HL-60/S4 (cell line): ENCODE data around the gene TGM4.
"Not testable (repeated sequence)": the region's sequence is repeated elsewhere in the genome, so short reads cannot be mapped to it uniquely, and the experiment has no call there.

Experiments used
- in situ Hi-C: fragments of 300-500 bp; cut with MboI; formaldehyde crosslinking; loops from 2 replicates; pipeline ENCODE4 v1.14.3; 2022; ENCODE audit warnings: low sequenced_read_pairs

Gene TGM4

GRCh38 chr3:44913868-44914468 is 39.6 kb downstream of the TGM4 start:
- in situ Hi-C loops, result no loop called here

DNA sequence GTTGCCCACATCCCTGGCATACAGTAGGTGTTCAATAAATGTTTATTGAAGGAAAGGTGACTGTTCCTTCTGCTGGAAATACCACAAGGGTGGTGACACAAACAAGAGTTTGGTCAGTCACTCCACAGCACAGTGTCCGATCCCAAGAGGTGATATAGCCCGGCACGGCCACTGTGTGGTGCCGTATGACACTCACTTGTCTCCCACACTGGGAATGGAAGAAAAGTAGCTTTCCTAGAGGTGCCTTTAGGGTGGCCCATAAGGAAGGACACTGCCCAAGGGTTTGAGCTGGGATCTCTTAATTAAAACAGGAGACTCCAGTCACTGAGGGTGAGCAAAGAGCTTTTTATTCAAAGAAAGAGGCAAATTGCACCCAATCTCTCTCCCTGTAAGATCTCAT is 40.5 kb downstream of the TGM4 start:
- in situ Hi-C loops, result no loop called here

DNA sequence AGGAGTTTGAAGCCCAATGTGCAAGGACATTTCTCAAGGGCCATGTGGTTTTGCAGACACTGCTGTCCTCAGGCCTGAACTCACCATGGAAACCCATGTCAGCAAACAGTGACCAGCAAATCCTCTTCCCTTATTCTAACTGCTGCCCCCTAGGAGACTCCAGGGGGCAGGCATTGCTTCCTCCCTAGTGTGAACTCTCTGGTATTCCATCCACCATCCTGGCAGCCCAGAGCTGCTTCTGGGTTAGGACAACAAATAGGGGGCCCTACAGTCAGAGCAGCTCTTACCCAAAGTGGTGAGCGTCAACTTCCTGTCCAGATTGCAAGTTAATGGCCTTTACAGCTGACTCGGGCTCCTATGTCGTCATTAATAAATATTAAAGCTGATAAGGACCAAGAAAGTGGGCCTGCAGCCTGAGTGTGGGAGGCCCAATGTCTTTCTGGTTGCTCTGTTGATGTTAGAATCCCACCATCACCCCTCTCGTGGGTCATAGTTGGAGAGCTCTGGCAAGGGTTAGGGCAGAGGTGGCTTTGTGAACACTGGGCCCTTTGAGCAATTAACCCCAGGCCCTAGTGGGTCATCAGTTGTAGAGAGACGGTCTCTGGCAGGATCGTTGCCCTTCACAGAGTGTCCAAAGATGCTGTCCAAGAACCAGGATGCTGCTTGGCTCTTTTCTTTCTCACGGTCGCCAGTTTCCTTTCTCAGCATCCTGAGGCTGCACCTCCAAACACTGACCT is 41.5 kb downstream of the TGM4 start:
- in situ Hi-C loops, result no loop called here

DNA sequence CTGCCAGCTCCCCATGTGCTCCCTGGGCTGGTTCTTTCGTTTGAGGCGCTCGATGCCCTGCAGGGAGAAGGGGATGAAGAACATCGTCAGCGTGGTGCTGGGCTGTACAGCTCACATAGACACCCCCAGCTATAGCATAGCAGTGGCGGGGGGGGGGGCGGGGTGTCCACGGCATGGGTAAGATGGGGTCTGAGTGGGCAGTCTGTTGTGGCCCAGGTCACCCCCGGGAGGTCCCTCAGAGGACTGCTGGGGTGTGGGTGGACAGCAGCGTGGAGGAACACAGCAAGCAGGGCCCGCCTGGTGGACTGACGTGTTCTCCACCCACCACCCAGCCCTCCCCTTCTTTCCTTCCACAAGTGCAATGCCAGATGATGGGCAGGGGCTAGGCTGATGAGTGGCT is 43.7 kb downstream of the TGM4 start:
- in situ Hi-C loops, result no loop called here

DNA sequence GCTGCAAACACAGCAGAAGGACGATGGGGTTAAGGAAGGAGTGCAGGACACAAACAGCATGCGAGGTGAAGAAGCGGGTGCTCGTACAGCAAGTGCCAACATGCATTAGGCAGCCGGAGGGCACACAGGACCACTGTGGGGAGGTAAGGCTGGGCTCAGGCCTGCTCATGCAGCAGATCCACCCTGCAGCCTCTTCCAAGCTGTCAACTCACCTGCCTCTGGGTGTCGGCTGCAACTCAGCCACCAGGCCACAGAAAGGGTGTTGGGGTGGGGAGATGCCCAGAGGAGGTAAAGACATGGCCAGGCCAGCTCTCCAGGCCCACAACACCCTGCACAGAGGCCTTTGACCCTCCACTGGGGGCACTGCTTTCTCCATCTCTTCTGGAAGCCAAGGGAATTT is 44.2 kb downstream of the TGM4 start:
- in situ Hi-C loops, result no loop called here

DNA sequence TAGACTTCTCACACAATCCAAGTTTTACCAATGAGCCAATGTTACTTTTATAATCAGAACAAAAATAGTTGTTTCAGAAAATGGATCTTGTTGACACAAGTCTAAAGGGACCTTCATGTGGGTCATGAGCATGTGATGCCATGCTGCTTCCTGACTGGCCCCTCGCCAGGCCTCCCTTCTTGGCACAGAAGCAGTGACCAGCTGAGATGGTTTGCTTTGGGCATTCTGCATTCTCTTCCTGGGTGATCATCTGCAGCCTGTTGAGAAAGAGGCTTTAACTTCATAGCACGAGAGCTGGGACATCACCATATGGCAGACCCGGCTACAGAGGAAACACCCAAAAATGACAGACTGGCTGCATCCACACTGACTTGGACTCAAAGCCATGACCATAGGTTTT is 45.7 kb downstream of the TGM4 start:
- in situ Hi-C loops, result no loop called here

DNA sequence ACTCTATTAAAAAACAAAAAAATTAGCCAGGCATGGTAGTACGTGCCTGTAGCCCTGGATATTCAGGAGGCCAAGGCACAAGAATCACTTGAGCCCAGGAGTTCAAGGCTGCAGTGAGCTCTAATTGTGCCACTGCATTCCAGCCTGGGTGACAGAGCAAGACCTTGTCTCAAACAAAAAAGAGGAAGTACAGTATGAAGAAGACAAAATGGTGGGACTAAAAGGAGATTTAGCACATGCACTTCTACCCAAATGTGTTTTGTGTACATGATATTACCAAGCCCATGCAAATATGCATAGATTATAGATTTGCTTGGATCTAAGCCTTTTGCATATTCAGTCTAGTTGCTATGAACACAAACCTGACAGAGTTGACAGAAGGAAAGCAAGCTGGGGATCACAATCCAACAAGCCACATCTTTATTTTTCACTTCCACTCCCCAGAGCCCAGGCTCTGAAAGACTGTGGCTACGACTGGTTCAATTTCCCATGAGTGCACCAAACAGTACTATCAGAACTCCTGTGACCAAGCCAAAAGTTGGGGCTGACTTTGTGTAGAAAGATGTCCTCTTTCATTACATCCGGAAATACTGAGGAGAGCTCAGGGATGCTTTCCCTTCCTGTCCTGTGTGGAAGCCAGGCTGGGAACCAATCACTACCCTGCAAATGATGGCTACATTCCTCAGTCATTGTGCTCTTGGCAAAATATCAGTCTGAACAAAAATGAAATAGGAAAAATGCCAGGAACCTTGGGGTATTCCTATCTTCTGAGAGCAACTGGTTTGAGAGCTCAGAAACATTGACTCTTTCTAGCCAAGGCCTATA is 49.4 kb downstream of the TGM4 start:
- in situ Hi-C loops, result no loop called here

- in situ Hi-C loops, result no loop called here
These were observed 50.2 kb downstream of the TGM4 start for GRCh38 chr3:44924457-44925084.

DNA sequence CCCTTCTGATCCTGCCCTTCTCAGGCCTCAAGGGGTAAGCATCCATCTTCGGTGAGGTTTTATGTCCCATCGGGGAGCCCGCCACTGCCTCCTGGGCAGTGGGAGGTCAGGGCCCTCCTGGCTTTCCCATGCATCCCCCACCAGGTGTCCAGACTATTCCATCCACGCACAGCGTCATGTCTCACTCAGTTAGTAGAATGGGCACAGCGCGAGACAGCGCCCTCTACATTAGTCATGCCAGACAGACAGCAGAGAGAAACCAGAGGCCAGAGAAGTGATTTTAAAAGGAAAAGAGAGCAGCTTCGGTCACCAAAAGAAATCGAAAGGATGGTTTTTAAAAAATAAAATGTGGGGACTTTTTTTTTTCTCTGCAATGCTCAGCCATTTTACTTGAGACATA is 51.8 kb downstream of the TGM4 start:
- in situ Hi-C loops, result no loop called here

DNA sequence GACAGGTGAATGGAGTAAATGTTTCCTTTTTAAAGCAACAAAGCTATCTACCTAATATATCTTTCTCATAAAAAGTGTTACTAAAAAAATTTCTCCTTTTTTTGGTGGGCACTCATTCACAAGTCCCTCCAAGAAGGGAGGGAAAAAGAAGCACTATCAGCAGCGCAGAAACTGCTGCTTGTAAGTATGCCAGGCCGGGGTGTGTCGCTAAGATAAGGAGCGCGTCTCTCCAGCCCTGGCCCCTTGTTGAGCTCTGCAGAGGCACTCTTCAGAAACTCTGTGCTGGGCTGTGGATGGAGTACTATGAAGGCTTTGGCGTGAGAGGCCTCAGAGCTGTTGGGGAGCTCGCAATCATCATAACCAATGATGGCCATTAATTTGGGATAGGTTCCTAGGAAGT is 52.5 kb downstream of the TGM4 start:
- in situ Hi-C loops, result no loop called here

GRCh38 chr3:44927371-44927770 is 53.0 kb downstream of the TGM4 start:
- in situ Hi-C loops, result no loop called here

DNA sequence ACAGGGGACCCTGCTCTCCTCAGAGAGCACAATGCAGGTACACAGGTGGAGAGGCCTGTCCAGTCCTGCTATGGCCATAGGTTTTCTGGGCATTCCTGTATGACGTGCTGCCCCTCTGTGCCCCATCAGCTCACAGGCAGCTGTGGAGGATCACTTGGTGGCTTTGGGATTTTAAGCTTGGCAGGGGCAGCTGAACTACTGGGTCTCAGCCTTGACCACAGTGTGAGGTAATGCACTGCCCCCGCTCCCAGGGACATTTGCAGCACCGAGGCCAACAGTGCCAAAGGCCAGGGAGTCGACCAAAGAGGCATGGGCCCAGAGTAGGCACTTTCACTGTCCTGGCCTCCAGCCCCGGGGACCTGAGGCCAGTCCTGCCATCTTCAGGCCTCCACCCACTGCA is 55.4 kb downstream of the TGM4 start:
- in situ Hi-C loops, result no loop called here

GRCh38 chr3:44930911-44931310 is 56.5 kb downstream of the TGM4 start:
- in situ Hi-C loops, result no loop called here

- in situ Hi-C loops, result no loop called here
These were observed 57.4 kb downstream of the TGM4 start for GRCh38 chr3:44931791-44932190.

- in situ Hi-C loops, result no loop called here
These were observed 57.9 kb downstream of the TGM4 start for GRCh38 chr3:44932271-44932670.

DNA sequence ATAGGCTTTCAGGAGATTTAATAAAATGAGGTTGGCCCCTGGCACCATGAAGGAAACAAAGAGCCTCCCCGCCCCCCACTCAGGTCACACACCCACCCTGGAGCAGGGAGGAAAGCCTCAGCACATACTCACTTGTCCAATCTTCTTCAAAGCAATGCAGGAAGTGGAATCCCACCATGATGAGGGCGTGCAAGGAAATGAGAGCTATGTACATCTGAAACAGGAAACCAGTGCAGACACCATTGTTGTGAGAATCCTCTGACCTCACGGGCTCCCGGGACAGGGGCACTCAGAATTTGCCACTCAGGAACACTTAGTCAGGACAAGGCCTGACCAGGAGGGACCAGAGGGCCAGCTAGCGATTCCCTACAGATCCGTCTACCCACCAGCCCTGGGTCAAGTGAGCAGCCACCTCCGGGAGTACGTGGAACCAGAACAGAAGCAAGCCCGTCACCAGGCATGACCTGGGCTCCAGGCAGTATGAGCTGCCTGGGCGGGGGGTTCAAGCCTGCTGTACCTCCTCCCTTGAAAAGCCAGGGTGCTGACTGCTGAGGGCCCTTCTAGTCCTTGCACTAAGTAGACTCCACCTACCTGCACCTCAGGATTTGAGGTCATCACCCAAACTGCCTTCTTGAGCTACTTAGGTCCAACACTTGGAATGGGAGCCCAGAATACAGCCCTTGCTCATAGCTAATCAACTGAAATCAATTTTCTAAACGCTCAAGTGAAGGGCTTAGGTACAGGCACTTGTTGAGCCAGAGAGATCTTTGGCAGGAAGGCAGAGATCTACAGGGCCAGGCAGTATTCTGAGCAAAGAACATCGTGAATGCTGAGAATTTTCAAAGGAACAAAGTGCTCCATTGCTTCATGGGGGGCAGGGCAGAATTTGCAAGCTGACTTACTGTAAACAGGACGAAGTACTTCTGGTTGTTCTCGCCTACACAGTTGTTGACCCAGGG is 58.9 kb downstream of the TGM4 start:
- in situ Hi-C loops, result no loop called here

DNA sequence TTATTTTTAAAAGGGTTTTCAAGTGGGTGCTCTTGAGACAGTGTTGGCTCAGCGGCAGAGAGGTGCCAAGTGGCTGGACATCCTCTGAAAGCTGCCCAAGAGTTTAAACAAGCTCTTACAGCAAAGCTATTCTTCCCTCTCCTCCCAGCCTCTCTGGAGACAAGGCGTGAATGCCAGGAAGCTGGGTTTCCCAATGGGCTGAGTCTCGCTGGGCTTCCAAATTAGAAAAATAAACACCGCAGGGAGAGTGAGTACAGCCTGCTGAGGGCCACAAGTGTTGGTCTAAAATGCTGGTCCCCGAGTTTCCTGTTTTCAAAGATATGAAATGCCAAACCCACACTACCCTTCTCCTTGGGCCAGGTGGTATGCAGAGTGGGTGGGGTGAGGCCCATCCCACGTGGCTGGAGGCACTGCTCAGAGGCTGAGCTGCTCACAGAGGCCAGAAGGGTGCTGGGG is 65.2 kb downstream of the TGM4 start:
- in situ Hi-C loops, result no loop called here

GRCh38 chr3:44942202-44942921 is 68.0 kb downstream of the TGM4 start:
- in situ Hi-C loops, result no loop called here

DNA sequence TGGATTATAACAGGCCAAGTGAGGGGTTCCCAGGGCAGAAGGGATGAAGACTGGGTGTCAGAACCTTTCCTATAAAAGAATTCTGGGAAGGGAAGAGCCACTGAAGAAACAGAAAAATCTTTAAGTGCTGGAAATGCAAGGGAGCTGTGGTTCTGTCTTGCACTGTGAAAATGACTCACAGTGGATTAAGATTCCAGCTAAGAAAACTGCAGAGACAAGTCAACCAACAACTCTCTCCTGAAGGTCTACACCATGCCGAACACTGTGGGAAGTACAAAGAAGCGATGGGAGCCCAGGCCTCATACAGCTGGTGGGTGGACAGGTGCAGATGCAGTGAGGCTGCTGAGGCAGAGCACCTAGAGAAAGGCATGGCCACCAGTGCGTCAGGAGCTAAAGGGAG is 73.8 kb downstream of the TGM4 start:
- in situ Hi-C loops, result no loop called here

DNA sequence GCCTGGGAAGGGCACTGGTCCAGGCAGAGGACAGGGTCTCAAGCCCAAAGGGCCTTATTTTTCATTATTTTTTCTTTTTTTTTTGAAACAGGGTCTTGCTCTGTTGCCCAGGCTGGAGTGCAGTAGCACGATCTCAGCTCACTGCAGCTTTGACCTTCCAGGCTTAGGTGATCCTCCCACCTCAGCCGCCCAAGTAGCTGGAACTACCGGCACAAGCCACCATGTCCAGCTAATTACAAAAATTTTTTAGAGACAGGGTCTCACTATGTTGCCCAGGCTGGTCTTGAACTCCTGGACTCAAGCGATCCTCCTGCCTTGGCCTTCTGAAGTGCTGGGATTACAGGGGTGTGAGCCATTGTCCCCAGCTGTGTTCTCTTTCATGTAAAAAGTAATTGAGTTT is 75.4 kb downstream of the TGM4 start:
- in situ Hi-C loops, result not testable (repeated sequence)
